GM12878 (cell line): ENCODE measurements around the gene FPR1. TPM values are rescaled to one million over a fixed set of nuclear protein-coding genes. Genes with fewer than 3 reads are reported as not detected.

ENCODE experiments used
- USF2 ChIP-seq: IDR thresholded peaks from 2 replicates; pipeline ENCODE4 v1.6.1; 2011; ENCODE audit warnings: low read depth, low read length, improper control_type of control experiment, borderline replicate concordance
- polyA plus RNA-seq, 11 experiments: library from polyadenylated mRNA; depleted of rRNA in 4 of 11; unstranded in 6 of 11; stranded (reverse) in 5 of 11; fragments of >200 nt; fragmentation: Nextera tagmentation in 4 of 11; fragmentation: Illumina TruSeq in 1 of 11; extraction: Ambion mirVana in 4 of 11; extraction: Trizol in 1 of 11; gene quantifications; 1 replicate in 1 of 11; 2 replicates in 10 of 11; pipeline versions ENCODE4 v1.2.1 to v1.2.3, GENCODE V29; 2011 to 2016; ENCODE audit warnings: inconsistent platforms in 2 of 11, missing spikeins in 2 of 11, low read depth in 1 of 11
- total RNA-seq, 4 experiments: library from RNA; depleted of rRNA in 3 of 4; stranded (reverse); fragments of >200 nt in 3 of 4; fragmentation: Illumina TruSeq in 1 of 4; extraction: Trizol in 1 of 4; gene quantifications; 2 replicates each; pipeline versions ENCODE4 v1.2.1 to v1.2.3, GENCODE V29; 2013 to 2021
- TF ChIP-seq, protein P1 (sequence below): IDR thresholded peaks from 2 replicates; pipeline ENCODE4 v1.6.1; 2011; ENCODE audit warnings: borderline replicate concordance, low read depth, mild to moderate bottlenecking, moderate library complexity, mixed read lengths, low read length; ENCODE audit not compliant: insufficient read depth; ENCODE audit errors: extremely low read length

Gene FPR1
- total and polyA plus RNA-seq, 10 of the 15 experiments (the other 5 are each of a cell fraction or from before 2014, with no cell fraction given): not detected

- TF ChIP-seq, protein P1, sequence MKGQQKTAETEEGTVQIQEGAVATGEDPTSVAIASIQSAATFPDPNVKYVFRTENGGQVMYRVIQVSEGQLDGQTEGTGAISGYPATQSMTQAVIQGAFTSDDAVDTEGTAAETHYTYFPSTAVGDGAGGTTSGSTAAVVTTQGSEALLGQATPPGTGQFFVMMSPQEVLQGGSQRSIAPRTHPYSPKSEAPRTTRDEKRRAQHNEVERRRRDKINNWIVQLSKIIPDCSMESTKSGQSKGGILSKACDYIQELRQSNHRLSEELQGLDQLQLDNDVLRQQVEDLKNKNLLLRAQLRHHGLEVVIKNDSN: no peak
- TF ChIP-seq USF2: no peak
These were observed 55.1 kb downstream of the FPR1 start (continued) for GRCh38 chr19:51696606-51697005.

Other genes starting within 250 kb of the FPR1 start
Only the 7 nearest of the 12 such genes appear.
- gene SIGLEC5, start 121.5 kb downstream of the FPR1 start, total RNA-seq (2014; rRNA removed): 1.9 and 2.5 TPM in 2 replicates
- gene SIGLEC5, start 121.5 kb downstream of the FPR1 start, total RNA-seq (2014; rRNA removed; fragmentation: Illumina TruSeq; extraction: Trizol): 1.2 and 1.5 TPM in 2 replicates
- 1.1 TPM in 1 of 2 replicates, not detected in the other for gene SIGLEC5, start 121.5 kb downstream of the FPR1 start, total RNA-seq (2021)
- 0.45 TPM in 1 of 2 replicates, not detected in the other for gene SIGLEC5, start 121.5 kb downstream of the FPR1 start, polyA plus RNA-seq (2011; rRNA removed)
- gene SIGLEC5, start 121.5 kb downstream of the FPR1 start, polyA plus RNA-seq (2014; fragmentation: Illumina TruSeq; extraction: Trizol): 0.44 and 1.4 TPM in 2 replicates
- under 1 TPM; 0.05 to 0.06 TPM for gene SIGLEC5, start 121.5 kb downstream of the FPR1 start, polyA plus RNA-seq (2014; fragmentation: Nextera tagmentation; extraction: Ambion mirVana)
- gene SIGLEC5, start 121.5 kb downstream of the FPR1 start, polyA plus RNA-seq (2014; rRNA removed): not detected in 2 replicates
- 1 to 10 TPM; 1.6 to 1.8 TPM for gene SIGLEC5, start 121.5 kb downstream of the FPR1 start, polyA plus RNA-seq (2016; fragmentation: Nextera tagmentation; extraction: Ambion mirVana)
- gene SIGLEC14, start 105.1 kb downstream of the FPR1 start, total RNA-seq (2014; rRNA removed): 4.4 and 6.7 TPM in 2 replicates
- gene SIGLEC14, start 105.1 kb downstream of the FPR1 start, total RNA-seq (2014; rRNA removed; fragmentation: Illumina TruSeq; extraction: Trizol): 2.9 and 3.2 TPM in 2 replicates
- 6.2 and 6.8 TPM in 2 replicates for gene SIGLEC14, start 105.1 kb downstream of the FPR1 start, total RNA-seq (2021)
- 0.72 and 1.6 TPM in 2 replicates for gene SIGLEC14, start 105.1 kb downstream of the FPR1 start, polyA plus RNA-seq (2011; rRNA removed)
- gene SIGLEC14, start 105.1 kb downstream of the FPR1 start, polyA plus RNA-seq (2014; fragmentation: Illumina TruSeq; extraction: Trizol): 4.8 and 5.0 TPM in 2 replicates
- under 1 TPM; 0.57 to 0.82 TPM for gene SIGLEC14, start 105.1 kb downstream of the FPR1 start, polyA plus RNA-seq (2014; fragmentation: Nextera tagmentation; extraction: Ambion mirVana)
- 4.4 and 4.6 TPM in 2 replicates for gene SIGLEC14, start 105.1 kb downstream of the FPR1 start, polyA plus RNA-seq (2014; rRNA removed)
- gene SIGLEC14, start 105.1 kb downstream of the FPR1 start, polyA plus RNA-seq (2016; fragmentation: Nextera tagmentation; extraction: Ambion mirVana): 1 to 10 TPM; 7.1 to 8.4 TPM
- 4.6 and 4.8 TPM in 2 replicates for gene SPACA6, start 58.5 kb downstream of the FPR1 start, total RNA-seq (2014; rRNA removed)
- gene SPACA6, start 58.5 kb downstream of the FPR1 start, total RNA-seq (2014; rRNA removed; fragmentation: Illumina TruSeq; extraction: Trizol): 0.78 and 1.1 TPM in 2 replicates
- gene SPACA6, start 58.5 kb downstream of the FPR1 start, total RNA-seq (2021): 2.2 and 3.2 TPM in 2 replicates
- 0.27 and 0.87 TPM in 2 replicates for gene SPACA6, start 58.5 kb downstream of the FPR1 start, polyA plus RNA-seq (2011; rRNA removed)
- 0.31 and 1.1 TPM in 2 replicates for gene SPACA6, start 58.5 kb downstream of the FPR1 start, polyA plus RNA-seq (2014; fragmentation: Illumina TruSeq; extraction: Trizol)
- 1 to 10 TPM; 1.2 to 1.3 TPM for gene SPACA6, start 58.5 kb downstream of the FPR1 start, polyA plus RNA-seq (2014; fragmentation: Nextera tagmentation; extraction: Ambion mirVana)
- gene SPACA6, start 58.5 kb downstream of the FPR1 start, polyA plus RNA-seq (2014; rRNA removed): 4.2 and 4.7 TPM in 2 replicates
- 1 to 10 TPM; 3.0 to 6.5 TPM for gene SPACA6, start 58.5 kb downstream of the FPR1 start, polyA plus RNA-seq (2016; fragmentation: Nextera tagmentation; extraction: Ambion mirVana)
- gene HAS1, start 27.9 kb downstream of the FPR1 start, total RNA-seq (2014; rRNA removed): not detected in 2 replicates
- not detected in 2 replicates for gene HAS1, start 27.9 kb downstream of the FPR1 start, total RNA-seq (2014; rRNA removed; fragmentation: Illumina TruSeq; extraction: Trizol)
- gene HAS1, start 27.9 kb downstream of the FPR1 start, total RNA-seq (2021): not detected in 2 replicates
- not detected in 2 replicates for gene HAS1, start 27.9 kb downstream of the FPR1 start, polyA plus RNA-seq (2011; rRNA removed)
- not detected in 2 replicates for gene HAS1, start 27.9 kb downstream of the FPR1 start, polyA plus RNA-seq (2014; fragmentation: Illumina TruSeq; extraction: Trizol)
- gene HAS1, start 27.9 kb downstream of the FPR1 start, polyA plus RNA-seq (2014; fragmentation: Nextera tagmentation; extraction: Ambion mirVana): not detected
- not detected in 2 replicates for gene HAS1, start 27.9 kb downstream of the FPR1 start, polyA plus RNA-seq (2014; rRNA removed)
- not detected for gene HAS1, start 27.9 kb downstream of the FPR1 start, polyA plus RNA-seq (2016; fragmentation: Nextera tagmentation; extraction: Ambion mirVana)
- not detected in 2 replicates for gene FPR2, start 9.3 kb upstream of the FPR1 start, total RNA-seq (2014; rRNA removed)
- gene FPR2, start 9.3 kb upstream of the FPR1 start, total RNA-seq (2014; rRNA removed; fragmentation: Illumina TruSeq; extraction: Trizol): not detected in 2 replicates
- gene FPR2, start 9.3 kb upstream of the FPR1 start, total RNA-seq (2021): not detected in 2 replicates
- gene FPR2, start 9.3 kb upstream of the FPR1 start, polyA plus RNA-seq (2011; rRNA removed): not detected in 2 replicates
- gene FPR2, start 9.3 kb upstream of the FPR1 start, polyA plus RNA-seq (2014; fragmentation: Illumina TruSeq; extraction: Trizol): not detected in 2 replicates
- gene FPR2, start 9.3 kb upstream of the FPR1 start, polyA plus RNA-seq (2014; fragmentation: Nextera tagmentation; extraction: Ambion mirVana): not detected
- gene FPR2, start 9.3 kb upstream of the FPR1 start, polyA plus RNA-seq (2014; rRNA removed): not detected in 2 replicates
- not detected for gene FPR2, start 9.3 kb upstream of the FPR1 start, polyA plus RNA-seq (2016; fragmentation: Nextera tagmentation; extraction: Ambion mirVana)
- not detected in 2 replicates for gene FPR3, start 43.3 kb upstream of the FPR1 start, total RNA-seq (2014; rRNA removed)
- gene FPR3, start 43.3 kb upstream of the FPR1 start, total RNA-seq (2014; rRNA removed; fragmentation: Illumina TruSeq; extraction: Trizol): not detected in 2 replicates
- gene FPR3, start 43.3 kb upstream of the FPR1 start, total RNA-seq (2021): not detected in 2 replicates
- gene FPR3, start 43.3 kb upstream of the FPR1 start, polyA plus RNA-seq (2011; rRNA removed): not detected in 2 replicates
- gene FPR3, start 43.3 kb upstream of the FPR1 start, polyA plus RNA-seq (2014; fragmentation: Illumina TruSeq; extraction: Trizol): not detected in 2 replicates
- not detected for gene FPR3, start 43.3 kb upstream of the FPR1 start, polyA plus RNA-seq (2014; fragmentation: Nextera tagmentation; extraction: Ambion mirVana)
- gene FPR3, start 43.3 kb upstream of the FPR1 start, polyA plus RNA-seq (2014; rRNA removed): not detected in 2 replicates
- not detected for gene FPR3, start 43.3 kb upstream of the FPR1 start, polyA plus RNA-seq (2016; fragmentation: Nextera tagmentation; extraction: Ambion mirVana)
- gene ZNF577, start 136.1 kb upstream of the FPR1 start, total RNA-seq (2014; rRNA removed): 5.6 and 6.0 TPM in 2 replicates
- 5.9 and 6.7 TPM in 2 replicates for gene ZNF577, start 136.1 kb upstream of the FPR1 start, total RNA-seq (2014; rRNA removed; fragmentation: Illumina TruSeq; extraction: Trizol)
- 4.3 and 6.1 TPM in 2 replicates for gene ZNF577, start 136.1 kb upstream of the FPR1 start, total RNA-seq (2021)
- gene ZNF577, start 136.1 kb upstream of the FPR1 start, polyA plus RNA-seq (2011; rRNA removed): 5.6 and 8.4 TPM in 2 replicates
- 5.1 and 6.9 TPM in 2 replicates for gene ZNF577, start 136.1 kb upstream of the FPR1 start, polyA plus RNA-seq (2014; fragmentation: Illumina TruSeq; extraction: Trizol)
- 1 to 10 TPM; 1.0 to 1.4 TPM for gene ZNF577, start 136.1 kb upstream of the FPR1 start, polyA plus RNA-seq (2014; fragmentation: Nextera tagmentation; extraction: Ambion mirVana)
- 2.8 and 3.9 TPM in 2 replicates for gene ZNF577, start 136.1 kb upstream of the FPR1 start, polyA plus RNA-seq (2014; rRNA removed)
- gene ZNF577, start 136.1 kb upstream of the FPR1 start, polyA plus RNA-seq (2016; fragmentation: Nextera tagmentation; extraction: Ambion mirVana): 1 to 10 TPM; 2.9 TPM